ENCODE data around the gene HSPBP1.

Gene HSPBP1

GRCh38 chr19:55314396-55314795, 34.5 kb upstream of the HSPBP1 start:
- in situ Hi-C loops (cut with HindIII; ENCODE audit: low pct_ligation_motif_present, low sequenced_read_pairs): no loop called here
- TF ChIP-seq, protein P1, sequence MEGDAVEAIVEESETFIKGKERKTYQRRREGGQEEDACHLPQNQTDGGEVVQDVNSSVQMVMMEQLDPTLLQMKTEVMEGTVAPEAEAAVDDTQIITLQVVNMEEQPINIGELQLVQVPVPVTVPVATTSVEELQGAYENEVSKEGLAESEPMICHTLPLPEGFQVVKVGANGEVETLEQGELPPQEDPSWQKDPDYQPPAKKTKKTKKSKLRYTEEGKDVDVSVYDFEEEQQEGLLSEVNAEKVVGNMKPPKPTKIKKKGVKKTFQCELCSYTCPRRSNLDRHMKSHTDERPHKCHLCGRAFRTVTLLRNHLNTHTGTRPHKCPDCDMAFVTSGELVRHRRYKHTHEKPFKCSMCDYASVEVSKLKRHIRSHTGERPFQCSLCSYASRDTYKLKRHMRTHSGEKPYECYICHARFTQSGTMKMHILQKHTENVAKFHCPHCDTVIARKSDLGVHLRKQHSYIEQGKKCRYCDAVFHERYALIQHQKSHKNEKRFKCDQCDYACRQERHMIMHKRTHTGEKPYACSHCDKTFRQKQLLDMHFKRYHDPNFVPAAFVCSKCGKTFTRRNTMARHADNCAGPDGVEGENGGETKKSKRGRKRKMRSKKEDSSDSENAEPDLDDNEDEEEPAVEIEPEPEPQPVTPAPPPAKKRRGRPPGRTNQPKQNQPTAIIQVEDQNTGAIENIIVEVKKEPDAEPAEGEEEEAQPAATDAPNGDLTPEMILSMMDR (IDR thresholded peaks at IDR 0.05; ENCODE audit: low read depth, low read length, missing control alignments): no peak
- no peak for DNase-seq

GRCh38 chr19:55312621-55313512, 33.0 kb upstream of the HSPBP1 start:
- TF ChIP-seq, protein P1 (IDR thresholded peaks at IDR 0.05; ENCODE audit: low read depth, low read length, missing control alignments): no peak
- in situ Hi-C loops (cut with HindIII; ENCODE audit: low pct_ligation_motif_present, low sequenced_read_pairs): no loop called here
- Histone ChIP-seq H3K4me3 (ENCODE audit: low read depth, low read length) (no peak overlapping the region), H3K27ac (no peak overlapping the region), H3K36me3 (replicated peaks) (peaks cover 9% of the 10 kb centered on the region), H3K27me3 (replicated peaks) (no peaks in the 10 kb centered on the region)
- DNase-seq: no peak

More at GRCh38 chr19:55314396-55314795, 34.5 kb upstream of the HSPBP1 start:
- H3K27me3 ChIP-seq (replicated peaks): no peaks in the 10 kb centered on the region
- H3K4me3 ChIP-seq (ENCODE audit: low read depth, low read length): no peak overlapping the region
- H3K36me3 ChIP-seq (replicated peaks): peaks cover 1% of the 10 kb centered on the region
- H3K27ac ChIP-seq: no peak overlapping the region

GRCh38 chr19:55311797-55312196, 31.9 kb upstream of the HSPBP1 start:
- DNase-seq: no peak
- Histone ChIP-seq H3K4me3 (ENCODE audit: low read depth, low read length) (no peak overlapping the region), H3K27me3 (replicated peaks) (no peaks in the 10 kb centered on the region), H3K36me3 (replicated peaks) (peaks cover 9% of the 10 kb centered on the region), H3K27ac (no peak overlapping the region)
- in situ Hi-C loops (cut with HindIII; ENCODE audit: low pct_ligation_motif_present, low sequenced_read_pairs): no loop called here
- TF ChIP-seq, protein P1 (IDR thresholded peaks at IDR 0.05; ENCODE audit: low read depth, low read length, missing control alignments): no peak

DNA sequence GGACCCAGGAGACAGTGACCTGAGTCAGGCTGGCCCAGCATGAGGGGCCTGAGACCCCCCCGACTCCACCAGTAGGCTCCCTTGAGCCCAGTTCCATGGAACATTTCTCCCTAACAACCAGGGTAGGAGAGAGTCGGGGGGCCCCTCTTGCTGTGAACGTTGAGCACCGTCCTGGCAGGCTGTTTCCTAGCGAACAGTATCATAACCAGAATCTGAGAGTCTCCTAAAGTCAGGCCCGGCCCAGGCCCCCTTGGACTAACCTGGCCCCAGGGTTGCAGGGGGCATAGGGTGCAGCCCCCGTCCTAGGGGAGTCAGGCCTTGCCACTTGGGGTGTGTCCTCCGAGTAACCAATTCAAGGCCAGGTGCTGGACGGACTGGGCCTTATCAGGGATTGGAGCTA, 31.5 kb upstream of the HSPBP1 start:
- no peak for DNase-seq
- Histone ChIP-seq H3K27me3 (replicated peaks) (no peaks in the 10 kb centered on the region), H3K4me3 (ENCODE audit: low read depth, low read length) (no peak overlapping the region), H3K27ac (no peak overlapping the region), H3K36me3 (replicated peaks) (peaks cover 13% of the 10 kb centered on the region)
- TF ChIP-seq, protein P1 (IDR thresholded peaks at IDR 0.05; ENCODE audit: low read depth, low read length, missing control alignments): no peak
- in situ Hi-C loops (cut with HindIII; ENCODE audit: low pct_ligation_motif_present, low sequenced_read_pairs): no loop called here

GRCh38 chr19:55310498-55310897, 30.6 kb upstream of the HSPBP1 start:
- no peak overlapping the region for H3K4me3 ChIP-seq (ENCODE audit: low read depth, low read length)
- H3K36me3 ChIP-seq (replicated peaks): peaks cover 14% of the 10 kb centered on the region
- H3K27me3 ChIP-seq (replicated peaks): no peaks in the 10 kb centered on the region
- no peak for DNase-seq
- TF ChIP-seq, protein P1 (IDR thresholded peaks at IDR 0.05; ENCODE audit: low read depth, low read length, missing control alignments): no peak
- H3K27ac ChIP-seq: no peak overlapping the region
- in situ Hi-C loops (cut with HindIII; ENCODE audit: low pct_ligation_motif_present, low sequenced_read_pairs): no loop called here
